Stomach (tissue), 4 donors: ENCODE results near the gene SLC6A11.

Experiments used
- EP300 ChIP-seq: sonication (generic); formaldehyde crosslinking; IDR thresholded peaks from one replicate; pipeline ENCODE4 v1.6.1; 2017; ENCODE audit warnings: antibody characterized with exemption
- POLR2A ChIP-seq, 4 donors: fragments of 450-650 bp; IDR thresholded peaks; one replicate each; pipeline ENCODE4 v1.6.1; 2016; ENCODE audit warnings: antibody characterized with exemption in 4 of 4, control low read depth in 2 of 4, mild to moderate bottlenecking in 1 of 4, moderate library complexity in 1 of 4
- POLR2AphosphoS5 ChIP-seq, 3 donors: sonication (generic); formaldehyde crosslinking; IDR thresholded peaks; one replicate each; pipeline ENCODE4 v1.6.1; 2016; ENCODE audit warnings: antibody characterized with exemption in 3 of 3
- TF ChIP-seq, protein P1 (sequence below), 7 experiments: fragments of 450-650 bp in 4 of 7; fragments of 200-600 bp in 3 of 7; sonication (generic) in 3 of 7; IDR thresholded peaks; one replicate each; pipeline ENCODE4 v1.5.1; 2016 to 2019; ENCODE audit warnings: antibody characterized with exemption in 7 of 7, control low read depth in 2 of 7, mild to moderate bottlenecking in 1 of 7

DNA sequence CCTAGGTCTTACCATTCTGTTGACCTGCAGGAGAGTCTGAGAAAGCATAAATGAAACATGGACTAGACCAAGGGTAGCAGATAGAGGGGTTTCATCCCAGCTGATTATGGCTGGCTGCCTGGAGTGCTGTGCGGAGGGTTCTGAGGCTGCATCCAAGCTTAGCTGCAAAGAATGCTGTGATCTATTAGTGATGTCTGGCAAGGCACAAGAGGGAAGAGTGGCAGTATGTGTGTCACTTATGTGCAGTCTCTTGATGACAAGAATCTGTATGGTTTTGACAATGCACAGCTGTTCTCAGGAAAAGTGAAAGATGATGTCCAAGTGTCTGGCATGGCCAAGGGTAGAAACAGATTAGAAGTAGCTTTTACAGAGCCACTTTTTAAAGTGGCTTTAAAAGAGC is 54.3 kb downstream of the SLC6A11 start:
- TF ChIP-seq, protein P1, sequence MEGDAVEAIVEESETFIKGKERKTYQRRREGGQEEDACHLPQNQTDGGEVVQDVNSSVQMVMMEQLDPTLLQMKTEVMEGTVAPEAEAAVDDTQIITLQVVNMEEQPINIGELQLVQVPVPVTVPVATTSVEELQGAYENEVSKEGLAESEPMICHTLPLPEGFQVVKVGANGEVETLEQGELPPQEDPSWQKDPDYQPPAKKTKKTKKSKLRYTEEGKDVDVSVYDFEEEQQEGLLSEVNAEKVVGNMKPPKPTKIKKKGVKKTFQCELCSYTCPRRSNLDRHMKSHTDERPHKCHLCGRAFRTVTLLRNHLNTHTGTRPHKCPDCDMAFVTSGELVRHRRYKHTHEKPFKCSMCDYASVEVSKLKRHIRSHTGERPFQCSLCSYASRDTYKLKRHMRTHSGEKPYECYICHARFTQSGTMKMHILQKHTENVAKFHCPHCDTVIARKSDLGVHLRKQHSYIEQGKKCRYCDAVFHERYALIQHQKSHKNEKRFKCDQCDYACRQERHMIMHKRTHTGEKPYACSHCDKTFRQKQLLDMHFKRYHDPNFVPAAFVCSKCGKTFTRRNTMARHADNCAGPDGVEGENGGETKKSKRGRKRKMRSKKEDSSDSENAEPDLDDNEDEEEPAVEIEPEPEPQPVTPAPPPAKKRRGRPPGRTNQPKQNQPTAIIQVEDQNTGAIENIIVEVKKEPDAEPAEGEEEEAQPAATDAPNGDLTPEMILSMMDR (IDR thresholded peaks at IDR 0.05): no peak
- TF ChIP-seq POLR2A (IDR thresholded peaks at IDR 0.05) (no peak), POLR2AphosphoS5 (IDR thresholded peaks at IDR 0.05) (no peak), EP300 (no peak)
